ENCODE results near the gene HDAC4. TPM values are rescaled to one million over a fixed set of nuclear protein-coding genes. Genes with fewer than 3 reads are reported as not detected.

The HDAC4 gene
- total RNA-seq, 1 donor from 2014 or later, result 11.8 TPM

GRCh38 chr2:239394978-239395377 lies 5.8 kb downstream of the HDAC4 start:
- peaks cover 7% of the 10 kb centered on the region for H3K4me1 Mint-ChIP-seq (ENCODE audit: low read depth, unreplicated experiment)
- TF ChIP-seq EZH2 (IDR thresholded peaks at IDR 0.05; ENCODE audit: insufficient read depth, low read length) (no peak), CTCF (IDR thresholded peaks at IDR 0.05; ENCODE audit: insufficient read depth, low read depth, low read length) (no peak)
- H3K4me3 ChIP-seq (ENCODE audit: insufficient read depth, low read depth, low read length), result no peak overlapping the region
- H3K9me3 ChIP-seq (ENCODE audit: insufficient read depth, low read depth, low read length), result no peaks in the 10 kb centered on the region
- no peak overlapping the region for H3K4me2 ChIP-seq (ENCODE audit: low read length)
- H3K79me2 ChIP-seq (ENCODE audit: insufficient read depth, low read length), result peaks cover 88% of the 10 kb centered on the region
- H4K20me1 ChIP-seq (ENCODE audit: insufficient read depth, low read length), result peaks cover 75% of the 10 kb centered on the region
- H3K9me3 Mint-ChIP-seq (ENCODE audit: unreplicated experiment), result no peaks in the 10 kb centered on the region
- H3K27me3 ChIP-seq (ENCODE audit: insufficient read depth, low read length), result no peaks in the 10 kb centered on the region
- DNase-seq (ENCODE audit: low read depth) (no peak), FAIRE-seq (no peak)
- H3K27ac Mint-ChIP-seq (ENCODE audit: unreplicated experiment), result no peak overlapping the region
- H3K27me3 Mint-ChIP-seq (ENCODE audit: low read depth, unreplicated experiment), result no peaks in the 10 kb centered on the region
- no peaks in the 10 kb centered on the region for H3K36me3 ChIP-seq (ENCODE audit: insufficient read depth, low read length)
- no peak overlapping the region for H3K27ac ChIP-seq (ENCODE audit: low read depth, low read length)
- H3K36me3 Mint-ChIP-seq (ENCODE audit: low read depth, unreplicated experiment), result no peaks in the 10 kb centered on the region
- H3K4me1 ChIP-seq (ENCODE audit: insufficient read depth, low read length), result peaks cover 8% of the 10 kb centered on the region
- H3K4me3 Mint-ChIP-seq (ENCODE audit: unreplicated experiment), result no peak overlapping the region
- H3K9ac ChIP-seq (ENCODE audit: low read length), result no peak overlapping the region
- no peak overlapping the region for H2AFZ ChIP-seq (ENCODE audit: low read depth, low read length)

GRCh38 chr2:239394346-239394945 lies 6.4 kb downstream of the HDAC4 start:
- Mint-ChIP-seq H3K27me3 (ENCODE audit: low read depth, unreplicated experiment) (no peaks in the 10 kb centered on the region), H3K27ac (ENCODE audit: unreplicated experiment) (no peak overlapping the region), H3K36me3 (ENCODE audit: low read depth, unreplicated experiment) (no peaks in the 10 kb centered on the region), H3K4me1 (ENCODE audit: low read depth, unreplicated experiment) (peaks cover 3% of the 10 kb centered on the region), H3K9me3 (ENCODE audit: unreplicated experiment) (no peaks in the 10 kb centered on the region), H3K4me3 (ENCODE audit: unreplicated experiment) (no peak overlapping the region)
- DNase-seq (ENCODE audit: low read depth) (no peak), FAIRE-seq (no peak)
- Histone ChIP-seq H3K27ac (ENCODE audit: low read depth, low read length) (no peak overlapping the region), H3K4me2 (ENCODE audit: low read length) (no peak overlapping the region), H2AFZ (ENCODE audit: low read depth, low read length) (no peak overlapping the region), H3K79me2 (ENCODE audit: insufficient read depth, low read length) (peaks cover 84% of the 10 kb centered on the region), H3K4me3 (ENCODE audit: insufficient read depth, low read depth, low read length) (no peak overlapping the region), H3K36me3 (ENCODE audit: insufficient read depth, low read length) (no peaks in the 10 kb centered on the region), H4K20me1 (ENCODE audit: insufficient read depth, low read length) (peaks cover 72% of the 10 kb centered on the region), H3K27me3 (ENCODE audit: insufficient read depth, low read length) (no peaks in the 10 kb centered on the region), H3K9me3 (ENCODE audit: insufficient read depth, low read depth, low read length) (no peaks in the 10 kb centered on the region), H3K4me1 (ENCODE audit: insufficient read depth, low read length) (peaks cover 4% of the 10 kb centered on the region), H3K9ac (ENCODE audit: low read length) (no peak overlapping the region)
- TF ChIP-seq CTCF (IDR thresholded peaks at IDR 0.05; ENCODE audit: insufficient read depth, low read depth, low read length) (no peak), EZH2 (IDR thresholded peaks at IDR 0.05; ENCODE audit: insufficient read depth, low read length) (no peak)

- Histone ChIP-seq H3K4me1 (ENCODE audit: insufficient read depth, low read length) (no peaks in the 10 kb centered on the region), H4K20me1 (ENCODE audit: insufficient read depth, low read length) (peaks cover 67% of the 10 kb centered on the region), H3K4me2 (ENCODE audit: low read length) (no peak overlapping the region), H2AFZ (ENCODE audit: low read depth, low read length) (no peak overlapping the region), H3K27ac (ENCODE audit: low read depth, low read length) (no peak overlapping the region), H3K9me3 (ENCODE audit: insufficient read depth, low read depth, low read length) (no peaks in the 10 kb centered on the region), H3K36me3 (ENCODE audit: insufficient read depth, low read length) (no peaks in the 10 kb centered on the region), H3K4me3 (ENCODE audit: insufficient read depth, low read depth, low read length) (no peak overlapping the region), H3K9ac (ENCODE audit: low read length) (no peak overlapping the region), H3K79me2 (ENCODE audit: insufficient read depth, low read length) (peaks cover 79% of the 10 kb centered on the region), H3K27me3 (ENCODE audit: insufficient read depth, low read length) (no peaks in the 10 kb centered on the region)
- H3K27ac Mint-ChIP-seq (ENCODE audit: unreplicated experiment), result no peak overlapping the region
- no peaks in the 10 kb centered on the region for H3K4me1 Mint-ChIP-seq (ENCODE audit: low read depth, unreplicated experiment)
- DNase-seq (ENCODE audit: low read depth) (no peak), FAIRE-seq (no peak)
- H3K27me3 Mint-ChIP-seq (ENCODE audit: low read depth, unreplicated experiment), result no peaks in the 10 kb centered on the region
- H3K9me3 Mint-ChIP-seq (ENCODE audit: unreplicated experiment), result no peaks in the 10 kb centered on the region
- peaks cover 5% of the 10 kb centered on the region for H3K36me3 Mint-ChIP-seq (ENCODE audit: low read depth, unreplicated experiment)
- H3K4me3 Mint-ChIP-seq (ENCODE audit: unreplicated experiment), result no peak overlapping the region
- TF ChIP-seq EZH2 (IDR thresholded peaks at IDR 0.05; ENCODE audit: insufficient read depth, low read length) (no peak), CTCF (IDR thresholded peaks at IDR 0.05; ENCODE audit: insufficient read depth, low read depth, low read length) (no peak)
Observed at GRCh38 chr2:239393941-239394340, 6.9 kb downstream of the HDAC4 start.
